ENCODE results near the gene USP46.

Gene USP46

DNA sequence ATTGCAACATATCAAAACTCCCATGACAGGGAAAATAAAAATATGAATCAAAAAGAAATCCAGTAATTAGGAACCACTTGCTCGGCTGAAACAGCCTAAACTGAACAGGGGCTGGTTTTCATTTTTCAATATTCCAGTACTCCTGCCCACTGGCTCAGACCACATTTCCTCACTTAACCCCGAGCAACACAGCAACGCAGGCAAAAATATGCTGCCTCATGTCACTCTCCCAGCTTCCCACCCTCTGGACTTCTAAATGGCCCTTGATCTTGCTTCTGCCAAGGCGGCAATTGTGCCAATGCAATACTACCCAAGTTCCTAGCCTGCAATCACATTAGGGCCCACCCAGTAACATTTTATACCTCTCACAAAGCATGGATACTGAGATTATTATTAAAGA, 30.6 kb downstream of the USP46 start:
- in situ Hi-C loops (cut with HindIII; ENCODE audit: low pct_ligation_motif_present, low pct_unique_long_range_greater_than_20kb, low sequenced_read_pairs) = no loop called here
- DNase-seq = no peak

DNA sequence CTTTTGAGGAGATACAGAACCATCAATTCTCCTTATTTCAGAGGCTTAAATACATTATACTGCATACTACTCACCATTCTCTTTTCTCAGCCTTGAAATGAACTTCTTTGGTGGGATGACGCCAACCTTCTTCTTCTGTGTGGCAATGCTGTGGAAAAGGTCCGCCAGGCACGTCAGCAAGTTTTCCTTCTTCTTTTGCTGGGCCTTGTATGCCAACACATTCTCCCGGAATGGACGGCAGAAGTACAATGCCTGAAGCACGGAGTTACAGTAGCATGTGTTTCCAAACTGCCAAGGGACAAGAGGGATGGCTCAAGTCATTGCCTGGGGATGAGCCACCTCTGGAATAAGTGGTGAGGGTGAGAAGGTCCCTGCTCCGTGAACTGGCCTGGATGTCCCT, 31.2 kb downstream of the USP46 start:
- no peak for DNase-seq
- in situ Hi-C loops (cut with HindIII; ENCODE audit: low pct_ligation_motif_present, low pct_unique_long_range_greater_than_20kb, low sequenced_read_pairs) = no loop called here

GRCh38 chr4:52625216-52625615, 33.9 kb downstream of the USP46 start:
- in situ Hi-C loops (cut with HindIII; ENCODE audit: low pct_ligation_motif_present, low pct_unique_long_range_greater_than_20kb, low sequenced_read_pairs) = no loop called here
- DNase-seq = no peak

DNA sequence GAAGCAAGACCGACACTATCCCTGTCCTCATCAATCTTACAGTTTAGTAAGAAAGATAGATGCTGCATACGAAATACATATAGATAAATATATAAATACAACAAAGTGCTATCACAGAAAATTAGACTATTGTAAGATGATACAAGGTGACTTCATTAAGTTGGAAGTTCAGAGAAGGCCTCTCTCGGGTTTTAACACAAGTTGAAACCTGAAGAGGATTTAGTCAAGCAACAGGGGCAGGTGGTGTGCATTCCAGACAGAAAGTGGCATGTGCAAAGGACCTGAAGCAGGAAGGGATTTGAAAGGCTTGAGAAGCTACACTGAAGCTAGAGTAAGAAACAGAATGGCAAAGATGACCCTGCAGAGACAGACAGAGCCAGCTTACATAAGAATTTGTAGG, 36.5 kb downstream of the USP46 start:
- in situ Hi-C loops (cut with HindIII; ENCODE audit: low pct_ligation_motif_present, low pct_unique_long_range_greater_than_20kb, low sequenced_read_pairs) = no loop called here
- no peak for DNase-seq

DNA sequence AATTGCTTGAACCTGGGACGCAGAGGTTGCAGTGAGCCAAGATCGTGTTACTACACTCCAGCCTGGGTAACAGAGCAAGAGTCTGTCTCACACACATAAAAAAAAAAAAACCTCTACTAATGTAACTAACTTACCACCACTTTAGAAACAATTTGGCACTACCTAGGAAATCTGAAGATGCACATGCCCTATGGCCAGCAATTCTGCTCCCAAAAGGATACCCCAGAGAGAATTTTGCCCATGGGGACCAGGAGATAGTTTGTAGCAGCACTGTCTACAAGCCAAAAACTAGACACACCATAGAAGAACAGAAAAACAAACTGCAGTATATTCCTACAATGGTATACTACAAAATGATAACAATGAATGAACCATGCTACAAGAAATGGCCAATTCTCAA, 37.5 kb downstream of the USP46 start:
- in situ Hi-C loops (cut with HindIII; ENCODE audit: low pct_ligation_motif_present, low pct_unique_long_range_greater_than_20kb, low sequenced_read_pairs) = no loop called here

GRCh38 chr4:52619591-52619931, 39.5 kb downstream of the USP46 start:
- in situ Hi-C loops (cut with HindIII; ENCODE audit: low pct_ligation_motif_present, low pct_unique_long_range_greater_than_20kb, low sequenced_read_pairs) = no loop called here
- no peak for DNase-seq

More for the DNA sequence above, 37.5 kb downstream of the USP46 start:
- no peak for DNase-seq

GRCh38 chr4:52618795-52619590, 40.1 kb downstream of the USP46 start:
- DNase-seq = no peak
- in situ Hi-C loops (cut with HindIII; ENCODE audit: low pct_ligation_motif_present, low pct_unique_long_range_greater_than_20kb, low sequenced_read_pairs) = no loop called here

GRCh38 chr4:52617336-52618020, 41.6 kb downstream of the USP46 start:
- in situ Hi-C loops (cut with HindIII; ENCODE audit: low pct_ligation_motif_present, low pct_unique_long_range_greater_than_20kb, low sequenced_read_pairs) = no loop called here

GRCh38 chr4:52614241-52614640, 44.9 kb downstream of the USP46 start:
- no peak for DNase-seq
- in situ Hi-C loops (cut with HindIII; ENCODE audit: low pct_ligation_motif_present, low pct_unique_long_range_greater_than_20kb, low sequenced_read_pairs) = no loop called here

More at GRCh38 chr4:52617336-52618020, 41.6 kb downstream of the USP46 start:
- DNase-seq = no peak

- DNase-seq = no peak
- in situ Hi-C loops (cut with HindIII; ENCODE audit: low pct_ligation_motif_present, low pct_unique_long_range_greater_than_20kb, low sequenced_read_pairs) = no loop called here
These were observed 46.8 kb downstream of the USP46 start for GRCh38 chr4:52612341-52612740.

GRCh38 chr4:52611030-52611555, 48.0 kb downstream of the USP46 start:
- DNase-seq = no peak
- in situ Hi-C loops (cut with HindIII; ENCODE audit: low pct_ligation_motif_present, low pct_unique_long_range_greater_than_20kb, low sequenced_read_pairs) = no loop called here

DNA sequence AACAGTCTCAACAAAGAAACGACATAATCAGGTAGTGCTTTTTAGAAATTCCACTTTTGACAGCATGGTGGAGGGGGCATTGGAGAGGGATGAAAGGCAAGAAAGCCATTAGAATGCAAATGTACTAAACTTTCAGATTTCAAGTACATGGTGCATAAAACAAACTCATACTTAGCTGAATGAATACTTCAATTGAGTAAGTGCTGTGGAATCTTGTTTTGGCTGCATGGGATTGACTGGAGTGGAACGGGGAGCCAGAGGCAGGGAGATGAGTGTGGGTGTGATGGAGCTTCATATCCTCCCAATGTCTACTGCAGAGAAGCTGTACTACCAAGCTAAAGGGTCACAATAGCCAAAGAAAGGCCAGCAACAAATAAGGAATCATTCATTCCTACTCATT, 52.4 kb downstream of the USP46 start:
- DNase-seq = no peak
- in situ Hi-C loops (cut with HindIII; ENCODE audit: low pct_ligation_motif_present, low pct_unique_long_range_greater_than_20kb, low sequenced_read_pairs) = no loop called here

- in situ Hi-C loops (cut with HindIII; ENCODE audit: low pct_ligation_motif_present, low pct_unique_long_range_greater_than_20kb, low sequenced_read_pairs) = no loop called here
- no peak for DNase-seq
These were observed 53.1 kb downstream of the USP46 start for GRCh38 chr4:52606040-52606439.

- no peak for DNase-seq
- in situ Hi-C loops (cut with HindIII; ENCODE audit: low pct_ligation_motif_present, low pct_unique_long_range_greater_than_20kb, low sequenced_read_pairs) = no loop called here
These were observed 54.9 kb downstream of the USP46 start for GRCh38 chr4:52604215-52604614.

- in situ Hi-C loops (cut with HindIII; ENCODE audit: low pct_ligation_motif_present, low pct_unique_long_range_greater_than_20kb, low sequenced_read_pairs) = no loop called here
- DNase-seq = no peak
These were observed 58.8 kb downstream of the USP46 start for GRCh38 chr4:52600275-52600674.

- no peak for DNase-seq
- in situ Hi-C loops (cut with HindIII; ENCODE audit: low pct_ligation_motif_present, low pct_unique_long_range_greater_than_20kb, low sequenced_read_pairs) = no loop called here
These were observed 64.1 kb downstream of the USP46 start for GRCh38 chr4:52595001-52595400.

DNA sequence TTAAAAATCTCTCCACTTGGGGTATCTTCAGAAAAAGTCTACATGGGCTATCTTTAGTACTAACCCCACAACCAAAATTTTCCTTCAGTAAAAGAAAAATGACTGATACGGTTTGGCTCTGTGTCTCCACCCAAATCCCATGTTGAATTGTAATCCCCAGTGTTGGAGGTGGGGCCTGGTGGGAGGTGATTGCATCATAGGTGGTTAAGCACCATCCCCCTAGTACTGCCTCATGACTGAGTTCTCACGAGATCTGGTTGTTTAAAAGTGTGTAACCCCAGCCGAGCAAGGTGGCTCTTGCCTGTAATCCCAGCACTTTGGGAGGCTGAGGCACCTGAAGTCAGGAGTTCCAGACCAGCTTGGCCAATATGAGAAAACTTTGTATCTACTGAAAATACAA, 66.8 kb downstream of the USP46 start:
- no peak for DNase-seq
- in situ Hi-C loops (cut with HindIII; ENCODE audit: low pct_ligation_motif_present, low pct_unique_long_range_greater_than_20kb, low sequenced_read_pairs) = no loop called here

DNA sequence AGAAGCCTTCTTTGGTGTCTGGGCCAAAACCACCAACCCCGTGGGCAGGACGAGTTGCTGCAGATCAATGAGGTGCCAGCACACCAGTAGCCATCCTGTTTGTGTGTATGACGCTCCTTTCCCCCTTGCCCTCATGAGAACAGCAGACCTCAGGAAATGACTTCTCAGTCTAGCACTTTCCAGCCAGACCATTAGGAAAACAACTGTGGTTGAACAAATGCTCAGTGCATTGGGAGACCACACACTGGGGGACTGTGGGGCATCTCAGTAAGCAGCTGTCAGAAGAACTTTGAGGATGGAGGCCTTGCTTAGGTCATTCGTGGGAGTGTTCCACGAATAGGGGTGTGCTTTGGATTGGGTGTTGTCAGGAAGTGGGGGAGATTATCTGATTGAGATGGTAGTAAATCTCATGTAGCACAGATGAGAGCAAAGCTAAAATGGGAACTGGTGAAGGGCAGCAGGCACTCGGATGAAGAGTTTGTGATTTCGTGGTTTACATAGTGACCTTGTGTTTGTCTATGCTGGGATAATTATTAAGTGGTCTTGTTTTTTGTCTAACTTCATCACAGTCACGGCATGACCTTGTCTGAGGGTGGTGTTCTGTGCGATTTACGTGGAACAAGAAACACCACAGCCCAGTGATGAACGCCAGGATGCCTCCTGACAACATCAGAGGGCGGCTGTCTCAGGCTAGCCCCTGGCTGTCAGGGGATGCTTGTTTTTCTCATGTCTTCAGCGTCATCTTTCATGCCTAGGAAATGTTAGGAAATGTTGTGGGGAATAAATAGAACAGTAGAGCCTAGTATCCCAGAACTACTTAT, 70.1 kb downstream of the USP46 start:
- no peak for DNase-seq
- in situ Hi-C loops (cut with HindIII; ENCODE audit: low pct_ligation_motif_present, low pct_unique_long_range_greater_than_20kb, low sequenced_read_pairs) = no loop called here

DNA sequence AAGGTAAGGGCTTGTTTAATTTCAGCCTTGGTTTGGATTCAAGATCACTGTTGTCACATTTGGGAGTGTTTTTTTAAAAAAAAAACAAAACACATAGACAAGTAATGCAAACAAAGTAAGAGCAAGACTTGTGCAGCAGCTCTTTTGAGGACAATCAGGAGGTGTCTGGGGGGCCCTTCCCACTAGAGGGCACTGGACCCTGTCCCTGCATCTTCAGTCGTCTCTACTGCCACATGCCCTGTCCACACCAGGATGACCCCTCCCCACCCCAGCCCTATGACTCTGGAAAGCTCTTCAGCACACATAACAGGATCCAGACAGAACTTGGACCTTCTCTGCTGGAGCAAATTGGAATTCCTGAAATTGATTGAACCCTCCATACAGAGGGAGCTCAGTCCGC, 71.0 kb downstream of the USP46 start:
- peak; percentile 19 for DNase-seq
- in situ Hi-C loops (cut with HindIII; ENCODE audit: low pct_ligation_motif_present, low pct_unique_long_range_greater_than_20kb, low sequenced_read_pairs) = no loop called here
